ENCODE measurements around the gene MPIG6B.

Gene MPIG6B

DNA sequence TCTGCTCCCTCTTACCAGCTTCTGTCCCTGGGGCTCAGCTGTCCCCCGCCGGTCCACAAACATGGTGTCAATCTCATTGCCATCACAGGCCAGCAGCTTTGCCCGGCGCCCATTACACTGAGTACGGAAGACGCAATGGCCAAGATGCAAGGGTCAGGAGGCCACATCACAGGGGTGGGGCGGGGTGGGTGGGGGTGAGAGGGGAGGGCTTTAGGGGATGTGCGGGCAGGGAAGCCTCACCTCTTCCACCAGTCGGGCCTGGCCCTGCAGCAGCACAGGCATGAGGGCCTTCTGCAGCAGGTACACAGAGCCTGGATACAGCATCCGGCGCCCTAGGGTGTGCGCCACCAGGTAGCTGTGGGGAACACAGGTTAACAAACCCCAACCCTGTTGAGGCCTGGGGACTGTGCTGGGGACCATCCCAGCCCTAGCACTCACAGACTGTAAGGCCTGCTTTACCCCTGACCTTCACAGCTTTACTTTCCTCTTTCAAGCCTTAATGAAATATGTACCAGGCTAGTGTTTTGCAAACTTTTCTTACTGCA lies 31.5 kb upstream of the MPIG6B start:
- TF ChIP-seq, protein P1, sequence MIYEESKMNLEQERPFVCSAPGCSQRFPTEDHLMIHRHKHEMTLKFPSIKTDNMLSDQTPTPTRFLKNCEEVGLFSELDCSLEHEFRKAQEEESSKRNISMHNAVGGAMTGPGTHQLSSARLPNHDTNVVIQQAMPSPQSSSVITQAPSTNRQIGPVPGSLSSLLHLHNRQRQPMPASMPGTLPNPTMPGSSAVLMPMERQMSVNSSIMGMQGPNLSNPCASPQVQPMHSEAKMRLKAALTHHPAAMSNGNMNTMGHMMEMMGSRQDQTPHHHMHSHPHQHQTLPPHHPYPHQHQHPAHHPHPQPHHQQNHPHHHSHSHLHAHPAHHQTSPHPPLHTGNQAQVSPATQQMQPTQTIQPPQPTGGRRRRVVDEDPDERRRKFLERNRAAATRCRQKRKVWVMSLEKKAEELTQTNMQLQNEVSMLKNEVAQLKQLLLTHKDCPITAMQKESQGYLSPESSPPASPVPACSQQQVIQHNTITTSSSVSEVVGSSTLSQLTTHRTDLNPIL (CRISPR knock-in tag; IDR thresholded peaks at IDR 0.05; ENCODE audit: low read depth): no peak
- TF ChIP-seq, protein P2, sequence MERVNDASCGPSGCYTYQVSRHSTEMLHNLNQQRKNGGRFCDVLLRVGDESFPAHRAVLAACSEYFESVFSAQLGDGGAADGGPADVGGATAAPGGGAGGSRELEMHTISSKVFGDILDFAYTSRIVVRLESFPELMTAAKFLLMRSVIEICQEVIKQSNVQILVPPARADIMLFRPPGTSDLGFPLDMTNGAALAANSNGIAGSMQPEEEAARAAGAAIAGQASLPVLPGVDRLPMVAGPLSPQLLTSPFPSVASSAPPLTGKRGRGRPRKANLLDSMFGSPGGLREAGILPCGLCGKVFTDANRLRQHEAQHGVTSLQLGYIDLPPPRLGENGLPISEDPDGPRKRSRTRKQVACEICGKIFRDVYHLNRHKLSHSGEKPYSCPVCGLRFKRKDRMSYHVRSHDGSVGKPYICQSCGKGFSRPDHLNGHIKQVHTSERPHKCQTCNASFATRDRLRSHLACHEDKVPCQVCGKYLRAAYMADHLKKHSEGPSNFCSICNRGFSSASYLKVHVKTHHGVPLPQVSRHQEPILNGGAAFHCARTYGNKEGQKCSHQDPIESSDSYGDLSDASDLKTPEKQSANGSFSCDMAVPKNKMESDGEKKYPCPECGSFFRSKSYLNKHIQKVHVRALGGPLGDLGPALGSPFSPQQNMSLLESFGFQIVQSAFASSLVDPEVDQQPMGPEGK (CRISPR knock-in tag; IDR thresholded peaks at IDR 0.05; ENCODE audit: borderline replicate concordance): no peak
- no peak for ATAC-seq

DNA sequence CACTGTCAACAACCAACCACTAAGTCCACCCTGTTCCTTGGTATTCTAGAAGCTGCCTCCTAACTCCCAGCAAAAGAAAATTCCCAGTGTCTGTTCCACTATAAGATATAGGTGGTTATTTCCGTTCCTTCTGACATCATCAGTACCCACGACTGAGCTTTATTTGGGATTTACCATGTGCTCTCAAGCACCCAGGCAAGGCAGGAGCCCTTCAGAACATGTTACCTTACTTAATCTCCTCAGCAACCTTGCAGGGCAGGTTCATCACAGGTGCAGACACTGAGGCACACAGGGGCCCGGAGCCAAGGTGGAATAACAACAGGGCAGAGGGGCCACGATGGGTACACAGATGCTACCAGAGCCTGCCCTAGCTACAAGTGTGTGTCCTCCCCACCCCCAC lies 30.8 kb upstream of the MPIG6B start:
- TF ChIP-seq OSR1 (CRISPR knock-in tag; IDR thresholded peaks at IDR 0.05): no peak
- TF ChIP-seq ZFP3 (CRISPR knock-in tag; IDR thresholded peaks at IDR 0.05): no peak
- TF ChIP-seq ISL1 (CRISPR knock-in tag; IDR thresholded peaks at IDR 0.05): no peak
- no peak for TF ChIP-seq BACH2 (CRISPR knock-in tag; IDR thresholded peaks at IDR 0.05; ENCODE audit: borderline replicate concordance)
- no peak for TF ChIP-seq TCF4 (CRISPR knock-in tag; IDR thresholded peaks at IDR 0.05; ENCODE audit: borderline replicate concordance)
- TF ChIP-seq ZNF565 (CRISPR knock-in tag; conservative IDR thresholded peaks at IDR 0.05; ENCODE audit: low read depth): no peak
- no peak for TF ChIP-seq SNAI2 (CRISPR knock-in tag; IDR thresholded peaks at IDR 0.05)
- TF ChIP-seq GLIS3 (CRISPR knock-in tag; IDR thresholded peaks at IDR 0.05): no peak
- TF ChIP-seq ZNF70 (CRISPR knock-in tag; IDR thresholded peaks at IDR 0.05): no peak
- TF ChIP-seq, protein P3, sequence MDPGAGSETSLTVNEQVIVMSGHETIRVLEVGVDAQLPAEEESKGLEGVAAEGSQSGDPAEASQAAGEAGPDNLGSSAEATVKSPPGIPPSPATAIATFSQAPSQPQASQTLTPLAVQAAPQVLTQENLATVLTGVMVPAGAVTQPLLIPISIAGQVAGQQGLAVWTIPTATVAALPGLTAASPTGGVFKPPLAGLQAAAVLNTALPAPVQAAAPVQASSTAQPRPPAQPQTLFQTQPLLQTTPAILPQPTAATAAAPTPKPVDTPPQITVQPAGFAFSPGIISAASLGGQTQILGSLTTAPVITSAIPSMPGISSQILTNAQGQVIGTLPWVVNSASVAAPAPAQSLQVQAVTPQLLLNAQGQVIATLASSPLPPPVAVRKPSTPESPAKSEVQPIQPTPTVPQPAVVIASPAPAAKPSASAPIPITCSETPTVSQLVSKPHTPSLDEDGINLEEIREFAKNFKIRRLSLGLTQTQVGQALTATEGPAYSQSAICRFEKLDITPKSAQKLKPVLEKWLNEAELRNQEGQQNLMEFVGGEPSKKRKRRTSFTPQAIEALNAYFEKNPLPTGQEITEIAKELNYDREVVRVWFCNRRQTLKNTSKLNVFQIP (CRISPR knock-in tag; IDR thresholded peaks at IDR 0.05; ENCODE audit: borderline replicate concordance, low read depth): no peak
- no peak for TF ChIP-seq ZFP30 (CRISPR knock-in tag; IDR thresholded peaks at IDR 0.05)
- no peak for TF ChIP-seq ZC3H10 (CRISPR knock-in tag; IDR thresholded peaks at IDR 0.05)
- TF ChIP-seq, protein P4, sequence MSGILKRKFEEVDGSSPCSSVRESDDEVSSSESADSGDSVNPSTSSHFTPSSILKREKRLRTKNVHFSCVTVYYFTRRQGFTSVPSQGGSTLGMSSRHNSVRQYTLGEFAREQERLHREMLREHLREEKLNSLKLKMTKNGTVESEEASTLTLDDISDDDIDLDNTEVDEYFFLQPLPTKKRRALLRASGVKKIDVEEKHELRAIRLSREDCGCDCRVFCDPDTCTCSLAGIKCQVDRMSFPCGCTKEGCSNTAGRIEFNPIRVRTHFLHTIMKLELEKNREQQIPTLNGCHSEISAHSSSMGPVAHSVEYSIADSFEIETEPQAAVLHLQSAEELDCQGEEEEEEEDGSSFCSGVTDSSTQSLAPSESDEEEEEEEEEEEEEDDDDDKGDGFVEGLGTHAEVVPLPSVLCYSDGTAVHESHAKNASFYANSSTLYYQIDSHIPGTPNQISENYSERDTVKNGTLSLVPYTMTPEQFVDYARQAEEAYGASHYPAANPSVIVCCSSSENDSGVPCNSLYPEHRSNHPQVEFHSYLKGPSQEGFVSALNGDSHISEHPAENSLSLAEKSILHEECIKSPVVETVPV (CRISPR knock-in tag; IDR thresholded peaks at IDR 0.05): no peak
- TF ChIP-seq CSDC2 (CRISPR knock-in tag; IDR thresholded peaks at IDR 0.05): no peak
- no peak for TF ChIP-seq PPARA (CRISPR knock-in tag; IDR thresholded peaks at IDR 0.05; ENCODE audit: borderline replicate concordance)
- TF ChIP-seq TOX (CRISPR knock-in tag; IDR thresholded peaks at IDR 0.05; ENCODE audit: borderline replicate concordance): no peak
- ATAC-seq: no peak

DNA sequence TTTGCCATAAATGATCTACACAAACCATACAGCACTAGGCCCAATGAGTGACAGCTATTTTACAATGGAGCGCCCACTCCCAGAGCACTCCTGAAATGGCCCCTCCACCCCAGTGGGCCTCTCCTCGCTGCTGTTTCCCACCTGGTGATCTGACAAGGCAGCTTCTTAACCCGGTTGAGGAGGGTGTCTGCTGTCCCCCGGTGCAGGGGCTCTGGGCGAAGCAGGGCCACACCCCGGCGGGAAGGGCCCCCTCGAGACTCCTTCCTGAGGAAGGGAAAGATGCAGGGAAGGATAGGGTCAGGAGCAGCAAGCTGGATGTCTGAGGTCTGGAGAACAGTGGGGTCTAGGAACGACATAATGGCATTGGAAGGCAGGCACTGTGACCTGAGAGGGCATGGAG lies 30.3 kb upstream of the MPIG6B start:
- TF ChIP-seq, protein P1 (CRISPR knock-in tag; IDR thresholded peaks at IDR 0.05; ENCODE audit: low read depth): no peak
- TF ChIP-seq, protein P4 (CRISPR knock-in tag; IDR thresholded peaks at IDR 0.05): no peak
- TF ChIP-seq CSDC2 (CRISPR knock-in tag; IDR thresholded peaks at IDR 0.05) (no peak), TCF4 (CRISPR knock-in tag; IDR thresholded peaks at IDR 0.05; ENCODE audit: borderline replicate concordance) (no peak), RARB (CRISPR knock-in tag; IDR thresholded peaks at IDR 0.05) (no peak), PPARA (CRISPR knock-in tag; IDR thresholded peaks at IDR 0.05; ENCODE audit: borderline replicate concordance) (no peak), ZC3H10 (CRISPR knock-in tag; IDR thresholded peaks at IDR 0.05) (no peak), ZNF565 (CRISPR knock-in tag; conservative IDR thresholded peaks at IDR 0.05; ENCODE audit: low read depth) (no peak), ZNF70 (CRISPR knock-in tag; IDR thresholded peaks at IDR 0.05) (no peak), ZFP30 (CRISPR knock-in tag; IDR thresholded peaks at IDR 0.05) (no peak), SNAI2 (CRISPR knock-in tag; IDR thresholded peaks at IDR 0.05) (no peak), TOX (CRISPR knock-in tag; IDR thresholded peaks at IDR 0.05; ENCODE audit: borderline replicate concordance) (no peak), ARNTL (CRISPR knock-in tag; IDR thresholded peaks at IDR 0.05; ENCODE audit: borderline replicate concordance, low read depth) (no peak), ISL1 (CRISPR knock-in tag; IDR thresholded peaks at IDR 0.05) (no peak), BACH2 (CRISPR knock-in tag; IDR thresholded peaks at IDR 0.05; ENCODE audit: borderline replicate concordance) (no peak)
- TF ChIP-seq, protein P5, sequence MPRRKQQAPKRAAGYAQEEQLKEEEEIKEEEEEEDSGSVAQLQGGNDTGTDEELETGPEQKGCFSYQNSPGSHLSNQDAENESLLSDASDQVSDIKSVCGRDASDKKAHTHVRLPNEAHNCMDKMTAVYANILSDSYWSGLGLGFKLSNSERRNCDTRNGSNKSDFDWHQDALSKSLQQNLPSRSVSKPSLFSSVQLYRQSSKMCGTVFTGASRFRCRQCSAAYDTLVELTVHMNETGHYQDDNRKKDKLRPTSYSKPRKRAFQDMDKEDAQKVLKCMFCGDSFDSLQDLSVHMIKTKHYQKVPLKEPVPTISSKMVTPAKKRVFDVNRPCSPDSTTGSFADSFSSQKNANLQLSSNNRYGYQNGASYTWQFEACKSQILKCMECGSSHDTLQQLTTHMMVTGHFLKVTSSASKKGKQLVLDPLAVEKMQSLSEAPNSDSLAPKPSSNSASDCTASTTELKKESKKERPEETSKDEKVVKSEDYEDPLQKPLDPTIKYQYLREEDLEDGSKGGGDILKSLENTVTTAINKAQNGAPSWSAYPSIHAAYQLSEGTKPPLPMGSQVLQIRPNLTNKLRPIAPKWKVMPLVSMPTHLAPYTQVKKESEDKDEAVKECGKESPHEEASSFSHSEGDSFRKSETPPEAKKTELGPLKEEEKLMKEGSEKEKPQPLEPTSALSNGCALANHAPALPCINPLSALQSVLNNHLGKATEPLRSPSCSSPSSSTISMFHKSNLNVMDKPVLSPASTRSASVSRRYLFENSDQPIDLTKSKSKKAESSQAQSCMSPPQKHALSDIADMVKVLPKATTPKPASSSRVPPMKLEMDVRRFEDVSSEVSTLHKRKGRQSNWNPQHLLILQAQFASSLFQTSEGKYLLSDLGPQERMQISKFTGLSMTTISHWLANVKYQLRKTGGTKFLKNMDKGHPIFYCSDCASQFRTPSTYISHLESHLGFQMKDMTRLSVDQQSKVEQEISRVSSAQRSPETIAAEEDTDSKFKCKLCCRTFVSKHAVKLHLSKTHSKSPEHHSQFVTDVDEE (CRISPR knock-in tag; IDR thresholded peaks at IDR 0.05): no peak
- TF ChIP-seq, protein P3 (CRISPR knock-in tag; IDR thresholded peaks at IDR 0.05; ENCODE audit: borderline replicate concordance, low read depth): no peak
- no peak for ATAC-seq
